WERI-Rb-1 (cell line): Measurements from ENCODE around the gene ZNF100.
"Not testable (repeated sequence)": the region's sequence is repeated elsewhere in the genome, so short reads cannot be mapped to it uniquely, and the experiment has no call there.

Source experiments
- DNase-seq: peaks from one replicate; pipeline ENCODE4 v3.0.0-alpha.2; 2020
- H3K27ac ChIP-seq: fragments of 250-450 bp; sonication (Bioruptor Pico); 2 replicates; pipeline ENCODE4 v1.5.1; 2020; ENCODE audit warnings: mild to moderate bottlenecking, moderate library complexity
- H3K27me3 ChIP-seq: fragments of 250-450 bp; sonication (Bioruptor Pico); 2 replicates; pipeline ENCODE4 v1.5.1; 2021; ENCODE audit warnings: mild to moderate bottlenecking, low read depth, moderate library complexity; ENCODE audit not compliant: insufficient read depth, severe bottlenecking
- H3K36me3 ChIP-seq: fragments of 250-450 bp; sonication (Bioruptor Pico); 2 replicates; pipeline ENCODE4 v1.5.1; 2020; ENCODE audit warnings: mild to moderate bottlenecking, moderate library complexity
- H3K4me3 ChIP-seq: 2 replicates; pipeline ENCODE4 v1.5.1; 2011; ENCODE audit warnings: low read depth, mild to moderate bottlenecking, control low read depth, low read length
- H3K9me3 ChIP-seq: fragments of 250-450 bp; sonication (Bioruptor Pico); 2 replicates; pipeline ENCODE4 v1.5.1; 2021; ENCODE audit warnings: mild to moderate bottlenecking, moderate library complexity; ENCODE audit not compliant: severe bottlenecking
- CTCF ChIP-seq: IDR thresholded peaks from 2 replicates; pipeline ENCODE4 v1.5.1; 2011; ENCODE audit warnings: low read depth, mild to moderate bottlenecking, control low read depth, inconsistent platforms, low read length

Gene ZNF100

GRCh38 chr19:21765151-21765550, 2.2 kb downstream of the ZNF100 start:
- H3K36me3 ChIP-seq = peaks cover 52% of the 10 kb centered on the region
- no peak overlapping the region for H3K4me3 ChIP-seq
- no peaks in the 10 kb centered on the region for H3K9me3 ChIP-seq
- H3K27me3 ChIP-seq = no peaks in the 10 kb centered on the region
- TF ChIP-seq CTCF = no peak
- no peak overlapping the region for H3K27ac ChIP-seq
- no peak for DNase-seq

GRCh38 chr19:21761547-21761946, 5.8 kb downstream of the ZNF100 start:
- not testable (repeated sequence) for DNase-seq, H3K27me3 ChIP-seq, H3K27ac ChIP-seq, H3K9me3 ChIP-seq, H3K4me3 ChIP-seq
- H3K36me3 ChIP-seq = peaks cover 80% of the 10 kb centered on the region

- Histone ChIP-seq H3K4me3 (no peak overlapping the region), H3K27ac (no peak overlapping the region), H3K9me3 (no peaks in the 10 kb centered on the region), H3K36me3 (peaks cover 82% of the 10 kb centered on the region), H3K27me3 (no peaks in the 10 kb centered on the region)
- DNase-seq = no peak
- peak; percentile 31; the same call in 1 of the 2 replicates for TF ChIP-seq CTCF
These were observed 9.1 kb downstream of the ZNF100 start for GRCh38 chr19:21758296-21758695.

GRCh38 chr19:21755555-21755954, 11.8 kb downstream of the ZNF100 start:
- not testable (repeated sequence) for DNase-seq, H3K9me3 ChIP-seq, H3K27ac ChIP-seq, H3K4me3 ChIP-seq, H3K27me3 ChIP-seq
- peaks cover 66% of the 10 kb centered on the region for H3K36me3 ChIP-seq

GRCh38 chr19:21751384-21751783, 16.0 kb downstream of the ZNF100 start:
- TF ChIP-seq CTCF = no peak
- no peak for DNase-seq
- no peak overlapping the region for H3K27ac ChIP-seq
- H3K4me3 ChIP-seq = no peak overlapping the region
- no peaks in the 10 kb centered on the region for H3K9me3 ChIP-seq
- H3K27me3 ChIP-seq = no peaks in the 10 kb centered on the region
- peaks cover 54% of the 10 kb centered on the region for H3K36me3 ChIP-seq

GRCh38 chr19:21750586-21751128, 16.7 kb downstream of the ZNF100 start:
- Histone ChIP-seq H3K36me3 (peaks cover 46% of the 10 kb centered on the region), H3K27ac (no peak overlapping the region), H3K4me3 (no peak overlapping the region), H3K9me3 (no peaks in the 10 kb centered on the region), H3K27me3 (no peaks in the 10 kb centered on the region)
- no peak for TF ChIP-seq CTCF
- DNase-seq = no peak

GRCh38 chr19:21749090-21749489, 18.3 kb downstream of the ZNF100 start:
- Histone ChIP-seq H3K36me3 (peaks cover 32% of the 10 kb centered on the region), H3K27ac (no peak overlapping the region), H3K4me3 (no peak overlapping the region), H3K27me3 (no peaks in the 10 kb centered on the region), H3K9me3 (no peaks in the 10 kb centered on the region)
- no peak for TF ChIP-seq CTCF
- DNase-seq = no peak
